B cell (primary cell): ENCODE data around the gene C1orf198. TPM values are rescaled to one million over a fixed set of nuclear protein-coding genes. Genes with fewer than 3 reads are reported as not detected.

Source experiments
- ATAC-seq: fragments of 200-7000 bp; cut with Tn5 transposase; one replicate; pipeline ENCODE4 v1.10.0; 2021; ENCODE audit warnings: low read depth, mild to moderate bottlenecking, moderate number of reproducible peaks, moderate library complexity
- CTCF ChIA-PET: fragments of 350-600 bp; sonication (Branson Sonifier 250); formaldehyde crosslinking; loops from one replicate; lab custom pipeline; 2021; ENCODE audit warnings: antibody characterized with exemption, inconsistent platforms; lab: Charles Lee
- POLR2A ChIA-PET: fragments of 350-600 bp; sonication (Branson Sonifier 250); formaldehyde crosslinking; loops from one replicate; lab custom pipeline; 2021; ENCODE audit warnings: antibody characterized with exemption; lab: Charles Lee
- DNase-seq: peaks from one replicate; pipeline ENCODE4 v3.0.0; 2013
- H2AFZ ChIP-seq: 2 replicates; pipeline ENCODE4 v1.6.1; 2012; ENCODE audit warnings: mild to moderate bottlenecking, low read depth, low read length; ENCODE audit not compliant: insufficient read depth, poor library complexity, severe bottlenecking
- H3K27ac ChIP-seq, 2 donors: 1 replicate in 1 of 2; 2 replicates in 1 of 2; pipeline ENCODE4 v1.5.1; 2012 to 2013; ENCODE audit warnings: low read length in 2 of 2, mild to moderate bottlenecking in 2 of 2, moderate library complexity in 1 of 2
- H3K27me3 ChIP-seq, 4 experiments: fragments of 200-600 bp in 1 of 4; sonication (generic) in 1 of 4; replicated peaks in 1 of 4; 1 replicate in 2 of 4; 2 replicates in 2 of 4; pipeline versions ENCODE4 v1.6.1 to v1.7.0; 2013 to 2016; ENCODE audit warnings: low read length in 3 of 4, mild to moderate bottlenecking in 2 of 4, mixed read lengths in 1 of 4, moderate library complexity in 1 of 4; ENCODE audit not compliant: insufficient read depth in 4 of 4, control insufficient read depth in 3 of 4; ENCODE audit errors: control extremely low read depth in 1 of 4
- H3K36me3 ChIP-seq, 2 experiments: replicated peaks in 1 of 2; 1 replicate in 1 of 2; 2 replicates in 1 of 2; pipeline versions ENCODE4 v1.6.1 to v1.7.1; 2013; ENCODE audit warnings: low read length in 1 of 2; ENCODE audit not compliant: insufficient read depth in 2 of 2, control insufficient read depth in 1 of 2; ENCODE audit errors: control extremely low read depth in 1 of 2, extremely low read depth in 1 of 2
- H3K4me1 ChIP-seq, 2 donors: fragments of 200-600 bp in 1 of 2; sonication (generic) in 1 of 2; 1 replicate in 1 of 2; 2 replicates in 1 of 2; pipeline versions ENCODE4 v1.5.1 to v1.6.1; 2013 to 2017; ENCODE audit warnings: low read length in 2 of 2; ENCODE audit not compliant: control insufficient read depth in 2 of 2, insufficient read depth in 2 of 2
- H3K4me2 ChIP-seq: replicated peaks from 2 replicates; pipeline ENCODE3; 2012; ENCODE audit warnings: mild to moderate bottlenecking, low read depth, low read length; ENCODE audit not compliant: poor library complexity, severe bottlenecking
- H3K4me3 ChIP-seq, 5 experiments: fragments of 200-600 bp in 1 of 5; sonication (generic) in 1 of 5; 1 replicate in 3 of 5; 2 replicates in 2 of 5; pipeline versions ENCODE4 v1.5.1 to v1.7.0; 2011 to 2016; ENCODE audit warnings: low read length in 4 of 5, mild to moderate bottlenecking in 4 of 5, low read depth in 2 of 5, control low read depth in 1 of 5, moderate library complexity in 1 of 5; ENCODE audit not compliant: insufficient read depth in 1 of 5; ENCODE audit errors: control extremely low read depth in 1 of 5, extremely low read depth in 1 of 5
- H3K79me2 ChIP-seq: fragments of 200-600 bp; sonication (generic); one replicate; pipeline ENCODE4 v1.6.0; 2016; ENCODE audit warnings: low read length; ENCODE audit not compliant: control insufficient read depth, insufficient read depth
- H3K9ac ChIP-seq: fragments of 200-600 bp; sonication (generic); 2 replicates; pipeline ENCODE4 v1.6.1; 2017; ENCODE audit warnings: mild to moderate bottlenecking, low read length, moderate library complexity
- H3K9me3 ChIP-seq, 3 donors: one replicate each; pipeline versions ENCODE4 v1.6.1 to v1.7.1; 2013; ENCODE audit warnings: low read length in 2 of 3; ENCODE audit not compliant: control insufficient read depth in 2 of 3, insufficient read depth in 1 of 3; ENCODE audit errors: control extremely low read depth in 1 of 3
- H4K20me1 ChIP-seq: 2 replicates; pipeline ENCODE4 v1.6.0; 2012; ENCODE audit warnings: mild to moderate bottlenecking, low read length; ENCODE audit not compliant: insufficient read depth, control insufficient read depth, poor library complexity, severe bottlenecking
- H3K27ac Mint-ChIP-seq: one replicate; pipeline ENCODE4 v1.8.0; 2021; ENCODE audit warnings: mixed read lengths
- H3K27me3 Mint-ChIP-seq: one replicate; pipeline ENCODE4 v1.8.0; 2021; ENCODE audit warnings: mixed read lengths
- H3K4me1 Mint-ChIP-seq: one replicate; pipeline ENCODE4 v1.8.0; 2021; ENCODE audit warnings: mixed read lengths
- H3K4me3 Mint-ChIP-seq: one replicate; pipeline ENCODE4 v1.8.0; 2021; ENCODE audit warnings: mixed read lengths
- H3K9me3 Mint-ChIP-seq: one replicate; pipeline ENCODE4 v1.8.0; 2022; ENCODE audit warnings: mixed read lengths; ENCODE audit not compliant: insufficient read depth
- EZH2 ChIP-seq: IDR thresholded peaks from 2 replicates; pipeline ENCODE4 v1.6.1; 2012; ENCODE audit warnings: borderline replicate concordance, low read depth, mild to moderate bottlenecking, moderate library complexity, low read length; ENCODE audit not compliant: insufficient read depth, poor library complexity, severe bottlenecking
- WGBS: methylation state at CpG from one replicate; pipeline ENCODE4 v1.1.5; 2013; ENCODE audit warnings: missing lambda C conversion rate; ENCODE audit not compliant: insufficient coverage; 5-methylcytosine and 5-hydroxymethylcytosine counted together
- intact Hi-C: fragments of 100-400 bp; cut with micrococcal nuclease; formaldehyde crosslinking; loops from one replicate; pipeline ENCODE4 v1.10.0; 2022
- polyA plus RNA-seq: library from polyadenylated mRNA; depleted of rRNA; stranded (reverse); fragments of >200 nt; gene quantifications from 2 replicates; pipeline ENCODE4 v1.2.3, GENCODE V29; 2012
- total RNA-seq, 2 donors: library from RNA; stranded (reverse); fragments of 120-200 nt in 1 of 2; gene quantifications; 1 replicate in 1 of 2; 2 replicates in 1 of 2; pipeline versions ENCODE4 v1.2.3 to v1.2.4, GENCODE V29; 2013 to 2022
- TF ChIP-seq, protein P1 (sequence below): fragments of 200-600 bp; IDR thresholded peaks from one replicate; pipeline ENCODE4 v1.8.0; 2022; ENCODE audit warnings: antibody characterized with exemption, mild to moderate bottlenecking

The C1orf198 gene
- total and polyA plus RNA-seq, 2 donors (not counting 1 experiment from before 2014, with no cell fraction given): 1.0 to 6.6 TPM

DNA sequence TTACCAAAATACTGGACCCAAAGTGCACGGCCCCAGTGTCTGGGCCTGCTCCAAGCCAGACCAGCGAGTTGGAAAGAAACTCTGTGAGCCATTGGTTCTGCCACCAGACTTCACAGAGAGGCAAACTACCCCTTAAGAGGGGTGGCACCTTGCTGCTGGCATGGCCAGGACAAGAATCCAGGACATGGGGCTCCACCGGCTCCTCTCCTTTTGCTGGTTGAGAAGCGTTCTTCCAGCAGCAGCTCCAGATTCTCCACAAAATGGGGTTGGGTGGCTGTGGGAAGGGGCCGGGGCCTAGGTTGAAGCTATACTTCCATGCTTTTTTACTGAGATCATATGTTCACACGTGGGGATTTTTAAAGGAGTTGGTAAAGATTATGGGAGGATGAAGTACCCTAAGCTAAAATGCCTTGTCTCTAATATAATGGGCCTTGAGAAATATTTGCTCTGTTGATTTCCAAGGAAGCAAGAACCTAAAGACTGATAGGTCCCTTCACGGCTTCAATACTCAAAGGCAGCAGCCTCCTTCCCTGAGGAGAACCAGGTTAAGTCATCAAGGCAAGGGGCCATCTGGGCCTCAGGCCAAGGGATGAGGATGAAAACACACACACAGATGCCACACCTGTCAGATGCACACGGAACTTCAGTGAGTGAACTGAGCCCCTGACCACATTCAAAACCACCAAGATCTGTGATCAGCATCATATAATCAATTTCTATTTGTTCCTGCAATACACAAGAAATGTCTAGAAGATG lies 3.1 kb downstream of the C1orf198 start:
- Histone ChIP-seq H3K27me3 (peaks cover 0 to 23% (median 13%) of the 10 kb centered on the region in 4 experiments), H3K9me3 (no peaks in the 10 kb centered on the region), H3K36me3 (no peaks in the 10 kb centered on the region), H4K20me1 (no peaks in the 10 kb centered on the region), H3K4me2 (no peak overlapping the region), H3K4me1 (peaks cover 13 to 16% of the 10 kb centered on the region in 2 donors), H3K27ac (no peak overlapping the region), H3K4me3 (no peak overlapping the region), H2AFZ (no peak overlapping the region), H3K79me2 (no peaks in the 10 kb centered on the region), H3K9ac (no peak overlapping the region)
- Mint-ChIP-seq H3K27me3 (peaks cover 18% of the 10 kb centered on the region), H3K4me3 (no peak overlapping the region), H3K4me1 (peaks cover 19% of the 10 kb centered on the region), H3K27ac (no peak overlapping the region), H3K9me3 (no peaks in the 10 kb centered on the region)
- DNase-seq: no peak
- POLR2A ChIA-PET: no interaction called here
- 99% methylated on average over 6 of the region's 8 CpGs for WGBS
- CTCF ChIA-PET: no interaction called here
- intact Hi-C loops: loop anchor here (5.0 kb wide), 1 partner anchor 177 kb away; the partner anchor contains the start of gene FAM89A
- TF ChIP-seq EZH2: no peak
- TF ChIP-seq, protein P1, sequence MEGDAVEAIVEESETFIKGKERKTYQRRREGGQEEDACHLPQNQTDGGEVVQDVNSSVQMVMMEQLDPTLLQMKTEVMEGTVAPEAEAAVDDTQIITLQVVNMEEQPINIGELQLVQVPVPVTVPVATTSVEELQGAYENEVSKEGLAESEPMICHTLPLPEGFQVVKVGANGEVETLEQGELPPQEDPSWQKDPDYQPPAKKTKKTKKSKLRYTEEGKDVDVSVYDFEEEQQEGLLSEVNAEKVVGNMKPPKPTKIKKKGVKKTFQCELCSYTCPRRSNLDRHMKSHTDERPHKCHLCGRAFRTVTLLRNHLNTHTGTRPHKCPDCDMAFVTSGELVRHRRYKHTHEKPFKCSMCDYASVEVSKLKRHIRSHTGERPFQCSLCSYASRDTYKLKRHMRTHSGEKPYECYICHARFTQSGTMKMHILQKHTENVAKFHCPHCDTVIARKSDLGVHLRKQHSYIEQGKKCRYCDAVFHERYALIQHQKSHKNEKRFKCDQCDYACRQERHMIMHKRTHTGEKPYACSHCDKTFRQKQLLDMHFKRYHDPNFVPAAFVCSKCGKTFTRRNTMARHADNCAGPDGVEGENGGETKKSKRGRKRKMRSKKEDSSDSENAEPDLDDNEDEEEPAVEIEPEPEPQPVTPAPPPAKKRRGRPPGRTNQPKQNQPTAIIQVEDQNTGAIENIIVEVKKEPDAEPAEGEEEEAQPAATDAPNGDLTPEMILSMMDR: no peak
- no peak for ATAC-seq

DNA sequence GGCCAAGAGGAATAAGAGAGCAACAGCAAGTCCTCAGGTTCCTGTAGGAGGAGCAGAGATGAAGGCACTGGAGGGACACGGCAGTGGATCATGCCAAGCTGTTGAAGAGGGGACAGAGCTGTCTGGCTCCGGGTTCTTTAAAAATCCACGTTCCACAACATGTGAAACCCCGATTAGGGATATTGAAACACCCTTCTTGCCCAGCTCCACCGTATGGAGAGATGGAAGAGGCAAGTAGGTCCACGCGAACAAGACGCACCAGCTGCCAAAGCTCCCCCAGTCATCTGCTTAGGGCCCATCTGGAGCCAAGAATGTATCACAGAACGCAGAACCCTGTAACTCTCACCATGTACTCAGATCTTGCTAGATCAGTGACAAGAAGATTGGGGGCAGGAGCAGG lies 3.9 kb downstream of the C1orf198 start:
- Histone ChIP-seq H3K4me2 (no peak overlapping the region), H4K20me1 (no peaks in the 10 kb centered on the region), H3K27me3 (peaks cover 0 to 17% (median 11%) of the 10 kb centered on the region in 4 experiments), H3K9ac (no peak overlapping the region), H2AFZ (no peak overlapping the region), H3K27ac (no peak overlapping the region), H3K79me2 (no peaks in the 10 kb centered on the region), H3K4me3 (no peak overlapping the region), H3K36me3 (no peaks in the 10 kb centered on the region), H3K4me1 (peaks cover 13 to 16% of the 10 kb centered on the region in 2 donors), H3K9me3 (no peaks in the 10 kb centered on the region)
- Mint-ChIP-seq H3K4me3 (no peak overlapping the region), H3K27me3 (peaks cover 11% of the 10 kb centered on the region), H3K27ac (no peak overlapping the region), H3K4me1 (peaks cover 19% of the 10 kb centered on the region), H3K9me3 (no peaks in the 10 kb centered on the region)
- TF ChIP-seq, protein P1: no peak
- no peak for TF ChIP-seq EZH2
- intact Hi-C loops: no loop called here
- ChIA-PET CTCF (no interaction called here), POLR2A (no interaction called here)
- ATAC-seq (no peak), DNase-seq (no peak)
- WGBS: 100% methylated on average over 5 of the region's 9 CpGs
